Neural cell (in vitro differentiated cells): ENCODE measurements around the gene SLC9A1.

Source experiments
- EP300 ChIP-seq: fragments of 450-650 bp; conservative IDR thresholded peaks from 2 replicates; pipeline ENCODE4 v1.6.1; 2014; ENCODE audit warnings: antibody characterized with exemption, mild to moderate bottlenecking, moderate library complexity; ENCODE audit not compliant: poor library complexity, severe bottlenecking
- EZH2 ChIP-seq: fragments of 200-600, 300-800 bp; shearing (Covaris generic), sonication (generic); IDR thresholded peaks from 2 replicates; pipeline ENCODE4 v1.6.1; 2014; ENCODE audit warnings: antibody characterized with exemption, low read length, borderline replicate concordance, mild to moderate bottlenecking; ENCODE audit not compliant: insufficient read depth, poor library complexity, severe bottlenecking
- MXI1 ChIP-seq: fragments of 450-650 bp; conservative IDR thresholded peaks from 2 replicates; pipeline ENCODE4 v1.6.1; 2014; ENCODE audit warnings: antibody characterized with exemption, mild to moderate bottlenecking; ENCODE audit not compliant: poor library complexity, severe bottlenecking
- TF ChIP-seq, protein P1 (sequence below): fragments of 450-650 bp; IDR thresholded peaks from 2 replicates; pipeline ENCODE4 v1.5.1; 2014; ENCODE audit warnings: antibody characterized with exemption, mild to moderate bottlenecking, moderate library complexity; ENCODE audit not compliant: poor library complexity, severe bottlenecking

DNA sequence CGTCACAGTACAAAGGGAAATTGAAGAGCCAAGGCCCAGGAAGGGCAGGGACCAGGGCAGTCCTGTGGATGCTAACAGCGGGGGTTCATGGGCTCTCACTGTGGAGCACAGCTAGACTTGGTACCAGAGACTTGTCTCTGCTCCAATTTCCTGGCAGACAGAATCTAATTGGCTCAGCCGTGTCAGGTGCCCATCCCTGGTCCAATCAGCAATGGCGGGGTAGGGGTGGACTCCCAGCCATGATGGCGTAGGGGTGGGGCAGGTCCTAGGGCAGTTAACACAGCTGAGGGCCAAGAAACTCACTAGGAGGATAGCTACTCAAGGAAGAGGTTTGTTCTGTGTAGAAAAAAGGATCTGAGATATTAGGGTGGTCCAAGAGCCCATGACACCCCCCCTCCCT is 102.4 kb downstream of the SLC9A1 start:
- no peak for TF ChIP-seq MXI1
- TF ChIP-seq, protein P1, sequence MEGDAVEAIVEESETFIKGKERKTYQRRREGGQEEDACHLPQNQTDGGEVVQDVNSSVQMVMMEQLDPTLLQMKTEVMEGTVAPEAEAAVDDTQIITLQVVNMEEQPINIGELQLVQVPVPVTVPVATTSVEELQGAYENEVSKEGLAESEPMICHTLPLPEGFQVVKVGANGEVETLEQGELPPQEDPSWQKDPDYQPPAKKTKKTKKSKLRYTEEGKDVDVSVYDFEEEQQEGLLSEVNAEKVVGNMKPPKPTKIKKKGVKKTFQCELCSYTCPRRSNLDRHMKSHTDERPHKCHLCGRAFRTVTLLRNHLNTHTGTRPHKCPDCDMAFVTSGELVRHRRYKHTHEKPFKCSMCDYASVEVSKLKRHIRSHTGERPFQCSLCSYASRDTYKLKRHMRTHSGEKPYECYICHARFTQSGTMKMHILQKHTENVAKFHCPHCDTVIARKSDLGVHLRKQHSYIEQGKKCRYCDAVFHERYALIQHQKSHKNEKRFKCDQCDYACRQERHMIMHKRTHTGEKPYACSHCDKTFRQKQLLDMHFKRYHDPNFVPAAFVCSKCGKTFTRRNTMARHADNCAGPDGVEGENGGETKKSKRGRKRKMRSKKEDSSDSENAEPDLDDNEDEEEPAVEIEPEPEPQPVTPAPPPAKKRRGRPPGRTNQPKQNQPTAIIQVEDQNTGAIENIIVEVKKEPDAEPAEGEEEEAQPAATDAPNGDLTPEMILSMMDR: no peak
- TF ChIP-seq EZH2: no peak
- TF ChIP-seq EP300: no peak
